ENCODE measurements around the gene HUNK.

GRCh38 chr21:31894457-31894856 lies 21.6 kb downstream of the HUNK start:
- TF ChIP-seq CTCF (IDR thresholded peaks at IDR 0.05; ENCODE audit: insufficient read depth, low read depth, low read length) (no peak), EZH2 (IDR thresholded peaks at IDR 0.05; ENCODE audit: insufficient read depth, low read length) (no peak)

Measured in astrocyte (in vitro differentiated cells and primary cell).